Keratinocyte (primary cell): ENCODE measurements around the gene ASB10. TPM values are rescaled to one million over a fixed set of nuclear protein-coding genes. Genes with fewer than 3 reads are reported as not detected.

Experiments
- DNase-seq: peaks from one replicate; pipeline ENCODE4 v3.0.0-alpha.2; 2011; ENCODE audit warnings: low read depth, missing footprints, low spot score
- FAIRE-seq: peaks from 2 replicates; lab custom pipeline; 2011; peaks lifted over from hg19 to GRCh38; lab: Jason Lieb, UNC
- H2AFZ ChIP-seq: 2 replicates; pipeline ENCODE4 v1.6.0; 2012; ENCODE audit warnings: low read length, control low read depth, inconsistent platforms; ENCODE audit not compliant: control insufficient read depth
- H3K27ac ChIP-seq: 2 replicates; pipeline ENCODE4 v1.5.1; 2011; ENCODE audit warnings: low read length; ENCODE audit not compliant: control insufficient read depth, insufficient read depth
- H3K27me3 ChIP-seq: 3 replicates; pipeline ENCODE4 v1.6.0; 2011; ENCODE audit warnings: low read length; ENCODE audit not compliant: control insufficient read depth, insufficient read depth; ENCODE audit errors: extremely low read depth
- H3K36me3 ChIP-seq, 2 experiments: 2 replicates in 1 of 2; 3 replicates in 1 of 2; pipeline ENCODE4 v1.5.1; 2011; ENCODE audit warnings: low read length in 2 of 2, mild to moderate bottlenecking in 1 of 2; ENCODE audit not compliant: control insufficient read depth in 2 of 2, insufficient read depth in 2 of 2; ENCODE audit errors: extremely low read depth in 1 of 2
- H3K4me1 ChIP-seq: 3 replicates; pipeline ENCODE4 v1.5.1; 2011; ENCODE audit warnings: low read length; ENCODE audit not compliant: control insufficient read depth, insufficient read depth; ENCODE audit errors: extremely low read depth
- H3K4me2 ChIP-seq: 3 replicates; pipeline ENCODE4 v1.6.0; 2011; ENCODE audit warnings: low read depth, low read length; ENCODE audit not compliant: control insufficient read depth, insufficient read depth; ENCODE audit errors: extremely low read depth
- H3K4me3 ChIP-seq, 3 experiments: fragments of 200-600 bp in 1 of 3; sonication (generic) in 1 of 3; 2 replicates in 2 of 3; 3 replicates in 1 of 3; pipeline ENCODE4 v1.5.1; 2011 to 2016; ENCODE audit warnings: low read length in 3 of 3, mild to moderate bottlenecking in 3 of 3, control low read depth in 2 of 3, inconsistent platforms in 1 of 3, low read depth in 1 of 3, mixed read lengths in 1 of 3, mixed run types in 1 of 3, moderate library complexity in 1 of 3; ENCODE audit not compliant: control insufficient read depth in 2 of 3, insufficient read depth in 2 of 3; ENCODE audit errors: extremely low read depth in 1 of 3
- H3K79me2 ChIP-seq: 2 replicates; pipeline ENCODE4 v1.6.0; 2012; ENCODE audit warnings: low read length; ENCODE audit not compliant: control insufficient read depth, insufficient read depth
- H3K9ac ChIP-seq: 3 replicates; pipeline ENCODE4 v1.6.0; 2011; ENCODE audit warnings: low read length; ENCODE audit not compliant: control insufficient read depth, insufficient read depth; ENCODE audit errors: extremely low read depth
- H3K9me1 ChIP-seq: 3 replicates; pipeline ENCODE4 v1.6.0; 2011; ENCODE audit warnings: low read length; ENCODE audit not compliant: control insufficient read depth, insufficient read depth; ENCODE audit errors: extremely low read depth
- H3K9me3 ChIP-seq: 2 replicates; pipeline ENCODE4 v1.5.1; 2012; ENCODE audit warnings: low read depth, low read length; ENCODE audit not compliant: control insufficient read depth
- H4K20me1 ChIP-seq: 3 replicates; pipeline ENCODE4 v1.6.0; 2011; ENCODE audit warnings: low read length; ENCODE audit not compliant: control insufficient read depth, insufficient read depth; ENCODE audit errors: extremely low read depth
- EZH2 ChIP-seq: IDR thresholded peaks from one replicate; pipeline ENCODE4 v1.6.1; 2012; ENCODE audit warnings: inconsistent platforms, mild to moderate bottlenecking, low read length, moderate library complexity
- dilution Hi-C: fragments of 300-500 bp; cut with MboI; formaldehyde crosslinking; loops from one replicate; pipeline ENCODE4 v1.7.0; 2020; ENCODE audit warnings: low sequenced_read_pairs; ENCODE audit not compliant: extremely low pct_ligation_motif_present
- polyA plus RNA-seq, 5 experiments: library from polyadenylated mRNA; depleted of rRNA in 3 of 5; stranded (reverse) in 3 of 5; stranded (forward) in 1 of 5; unstranded in 1 of 5; fragments of >200 nt; gene quantifications; 1 replicate in 1 of 5; 2 replicates in 3 of 5; 3 replicates in 1 of 5; pipeline versions ENCODE4 v1.2.1 to v1.2.3, GENCODE V29; 2011 to 2012; ENCODE audit warnings: missing spikeins in 2 of 5, low read depth in 1 of 5, low replicate concordance in 1 of 5
- TF ChIP-seq, protein P1 (sequence below), 3 experiments: IDR thresholded peaks in 1 of 3; conservative IDR thresholded peaks in 1 of 3; optimal IDR thresholded peaks in 1 of 3; 2 replicates in 2 of 3; 3 replicates in 1 of 3; pipeline versions ENCODE3 to v1.5.1; 2011; ENCODE audit warnings: low read length in 3 of 3, mild to moderate bottlenecking in 3 of 3, moderate library complexity in 2 of 3, control low read depth in 1 of 3, inconsistent platforms in 1 of 3; ENCODE audit not compliant: insufficient read depth in 2 of 3; ENCODE audit errors: extremely low read depth in 1 of 3

ASB10 gene
- polyA plus RNA-seq, 1 donor (not counting 4 experiments of a cell fraction or from before 2014, with no cell fraction given), result not detected

DNA sequence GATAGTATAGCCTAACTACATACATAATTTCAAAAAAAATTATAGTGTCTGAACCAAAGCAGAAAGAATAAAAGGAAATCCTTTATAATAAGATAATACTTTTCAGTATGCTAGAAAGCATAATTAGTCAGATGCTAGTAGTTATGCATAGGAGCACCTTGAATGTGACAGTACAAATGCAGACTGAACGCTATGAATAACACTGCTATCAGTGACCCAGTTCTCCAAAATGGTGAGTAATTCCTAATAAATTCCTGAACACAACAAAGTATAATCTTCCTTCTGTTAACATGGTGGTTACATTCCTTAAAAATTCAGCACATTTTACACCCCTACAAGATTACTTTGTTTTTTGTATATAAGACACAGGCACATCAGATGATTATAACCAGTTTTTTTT, 44.0 kb upstream of the ASB10 start:
- TF ChIP-seq EZH2, result no peak
- TF ChIP-seq, protein P1, sequence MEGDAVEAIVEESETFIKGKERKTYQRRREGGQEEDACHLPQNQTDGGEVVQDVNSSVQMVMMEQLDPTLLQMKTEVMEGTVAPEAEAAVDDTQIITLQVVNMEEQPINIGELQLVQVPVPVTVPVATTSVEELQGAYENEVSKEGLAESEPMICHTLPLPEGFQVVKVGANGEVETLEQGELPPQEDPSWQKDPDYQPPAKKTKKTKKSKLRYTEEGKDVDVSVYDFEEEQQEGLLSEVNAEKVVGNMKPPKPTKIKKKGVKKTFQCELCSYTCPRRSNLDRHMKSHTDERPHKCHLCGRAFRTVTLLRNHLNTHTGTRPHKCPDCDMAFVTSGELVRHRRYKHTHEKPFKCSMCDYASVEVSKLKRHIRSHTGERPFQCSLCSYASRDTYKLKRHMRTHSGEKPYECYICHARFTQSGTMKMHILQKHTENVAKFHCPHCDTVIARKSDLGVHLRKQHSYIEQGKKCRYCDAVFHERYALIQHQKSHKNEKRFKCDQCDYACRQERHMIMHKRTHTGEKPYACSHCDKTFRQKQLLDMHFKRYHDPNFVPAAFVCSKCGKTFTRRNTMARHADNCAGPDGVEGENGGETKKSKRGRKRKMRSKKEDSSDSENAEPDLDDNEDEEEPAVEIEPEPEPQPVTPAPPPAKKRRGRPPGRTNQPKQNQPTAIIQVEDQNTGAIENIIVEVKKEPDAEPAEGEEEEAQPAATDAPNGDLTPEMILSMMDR (optimal IDR thresholded peaks at IDR 0.05 in 1 of 3, IDR thresholded peaks at IDR 0.05 in 1 of 3, conservative IDR thresholded peaks at IDR 0.05 in 1 of 3; ENCODE audit: extremely low read depth in 1 of 3, insufficient read depth in 2 of 3, low read length in 3 of 3), result no peak
- peaks cover 4% of the 10 kb centered on the region for H4K20me1 ChIP-seq
- no peak overlapping the region for H2AFZ ChIP-seq
- H3K4me1 ChIP-seq, result peaks cover 26% of the 10 kb centered on the region
- H3K4me2 ChIP-seq, result no peak overlapping the region
- H3K27ac ChIP-seq, result no peak overlapping the region
- dilution Hi-C loops, result no loop called here
- no peaks in the 10 kb centered on the region for H3K9me3 ChIP-seq
- no peak overlapping the region for H3K4me3 ChIP-seq
- no peak overlapping the region for H3K9ac ChIP-seq
- H3K9me1 ChIP-seq, result no peaks in the 10 kb centered on the region
- no peak for DNase-seq
- peaks cover 8 to 12% of the 10 kb centered on the region in 2 experiments for H3K36me3 ChIP-seq
- peaks cover 45% of the 10 kb centered on the region for H3K79me2 ChIP-seq
- FAIRE-seq, result no peak
- H3K27me3 ChIP-seq, result no peaks in the 10 kb centered on the region

DNA sequence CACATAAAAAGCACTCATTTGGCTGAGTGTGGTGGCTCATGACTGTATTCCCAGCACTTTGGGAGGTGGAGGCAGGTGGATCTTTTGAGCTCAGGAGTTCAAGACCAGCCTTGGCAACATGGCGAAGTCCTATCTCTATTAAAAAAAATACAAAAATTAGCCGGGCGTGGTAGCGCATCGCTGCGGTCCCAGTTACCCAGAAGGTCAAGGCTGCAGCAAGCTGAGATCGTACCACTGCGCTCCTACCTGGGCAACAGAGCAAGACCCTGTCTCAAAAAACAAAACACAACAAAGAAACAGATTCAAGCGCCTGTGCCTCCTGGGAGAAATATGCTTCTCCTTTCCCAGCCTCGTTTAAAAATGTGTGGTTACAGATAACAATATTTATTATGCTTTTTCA, 42.2 kb upstream of the ASB10 start:
- Histone ChIP-seq H3K9me3 (no peaks in the 10 kb centered on the region), H3K36me3 (peaks cover 7 to 15% of the 10 kb centered on the region in 2 experiments), H3K27ac (no peak overlapping the region), H3K79me2 (peaks cover 44% of the 10 kb centered on the region), H3K4me1 (peaks cover 35% of the 10 kb centered on the region), H4K20me1 (no peaks in the 10 kb centered on the region), H3K27me3 (no peaks in the 10 kb centered on the region), H3K9me1 (no peaks in the 10 kb centered on the region), H3K9ac (no peak overlapping the region), H2AFZ (no peak overlapping the region), H3K4me2 (no peak overlapping the region), H3K4me3 (no peak overlapping the region)
- no peak for DNase-seq
- no peak for TF ChIP-seq EZH2
- TF ChIP-seq, protein P1 (optimal IDR thresholded peaks at IDR 0.05 in 1 of 3, IDR thresholded peaks at IDR 0.05 in 1 of 3, conservative IDR thresholded peaks at IDR 0.05 in 1 of 3; ENCODE audit: extremely low read depth in 1 of 3, insufficient read depth in 2 of 3, low read length in 3 of 3), result no peak
- FAIRE-seq, result no peak
- dilution Hi-C loops, result no loop called here
